Mesenteric fat pad (tissue), 1 donor: ENCODE data around the gene AKT1S1. TPM values are rescaled to one million over a fixed set of nuclear protein-coding genes. Genes with fewer than 3 reads are reported as not detected.
"Not testable (repeated sequence)": the region's sequence is repeated elsewhere in the genome, so short reads cannot be mapped to it uniquely, and the experiment has no call there.

Source experiments
- DNase-seq: peaks from one replicate; pipeline ENCODE4 v3.0.0-alpha.2; 2020; ENCODE audit warnings: low spot score
- long read RNA-seq: library from polyadenylated mRNA; unstranded; transcript quantifications from one replicate; pipeline ENCODE4 v2.0.0, GENCODE V29; 2020
- total RNA-seq: library from RNA; stranded (reverse); fragmentation: NEBNext Ultra II Directional; extraction: Animal tissue kit (Norgen Biotek cat#: 25700); gene quantifications from one replicate; pipeline ENCODE4 v1.2.1, GENCODE V29; 2021
- donor health status: DM: yes; HTN: yes; CAD: no.

Gene AKT1S1
- total RNA-seq = 38.8 TPM
- long read RNA-seq = 0 reads

GRCh38 chr19:49877020-49877878 lies at the start of gene AKT1S1, which contains the start of gene TBC1D17:
AKT1S1 (minus strand) TSS chr19:49877355; CDS start chr19:49873295, 4,060 bp downstream.
TBC1D17 (plus strand) TSS chr19:49877702; CDS start chr19:49877724, 22 bp downstream.
- DNase-seq = peak; percentile 99

- no peak for DNase-seq
Observed at GRCh38 chr19:49926515-49926914, 49.4 kb upstream of the AKT1S1 start.

- no peak for DNase-seq
Observed at GRCh38 chr19:49925486-49925885, 48.3 kb upstream of the AKT1S1 start.

GRCh38 chr19:49924881-49925210 lies 47.7 kb upstream of the AKT1S1 start:
- not testable (repeated sequence) for DNase-seq

- no peak for DNase-seq
Observed at GRCh38 chr19:49924004-49924880, 47.1 kb upstream of the AKT1S1 start.

GRCh38 chr19:49923055-49924003 lies 46.2 kb upstream of the AKT1S1 start:
- DNase-seq = no peak

GRCh38 chr19:49921871-49922795 lies 45.0 kb upstream of the AKT1S1 start:
- no peak for DNase-seq

- DNase-seq = no peak
Observed at GRCh38 chr19:49920624-49921363, 43.6 kb upstream of the AKT1S1 start.

GRCh38 chr19:49918089-49918488 lies 40.9 kb upstream of the AKT1S1 start:
- no peak for DNase-seq

GRCh38 chr19:49916839-49917733 lies 39.9 kb upstream of the AKT1S1 start:
- no peak for DNase-seq

- DNase-seq = no peak
Observed at GRCh38 chr19:49915271-49915670, 38.1 kb upstream of the AKT1S1 start.

- DNase-seq = no peak
Observed at GRCh38 chr19:49913720-49914119, 36.6 kb upstream of the AKT1S1 start.

GRCh38 chr19:49912965-49913685 lies 36.0 kb upstream of the AKT1S1 start:
- no peak for DNase-seq

- DNase-seq = no peak
Observed at GRCh38 chr19:49911381-49912145, 34.4 kb upstream of the AKT1S1 start.

- DNase-seq = no peak
Observed at GRCh38 chr19:49910179-49910578, 33.0 kb upstream of the AKT1S1 start.
